Breast epithelium (tissue), 3 donors: Measurements from ENCODE around the gene ATP1B3.

Experiments
- CTCF ChIP-seq, 3 donors: fragments of 450-650 bp; IDR thresholded peaks; one replicate each; pipeline ENCODE4 v1.5.1; 2016 to 2017; ENCODE audit warnings: antibody characterized with exemption in 3 of 3, mild to moderate bottlenecking in 3 of 3, moderate library complexity in 3 of 3
- POLR2A ChIP-seq: fragments of 450-650 bp; IDR thresholded peaks from one replicate; pipeline ENCODE4 v1.6.1; 2016; ENCODE audit warnings: antibody characterized with exemption, mild to moderate bottlenecking, moderate library complexity

DNA sequence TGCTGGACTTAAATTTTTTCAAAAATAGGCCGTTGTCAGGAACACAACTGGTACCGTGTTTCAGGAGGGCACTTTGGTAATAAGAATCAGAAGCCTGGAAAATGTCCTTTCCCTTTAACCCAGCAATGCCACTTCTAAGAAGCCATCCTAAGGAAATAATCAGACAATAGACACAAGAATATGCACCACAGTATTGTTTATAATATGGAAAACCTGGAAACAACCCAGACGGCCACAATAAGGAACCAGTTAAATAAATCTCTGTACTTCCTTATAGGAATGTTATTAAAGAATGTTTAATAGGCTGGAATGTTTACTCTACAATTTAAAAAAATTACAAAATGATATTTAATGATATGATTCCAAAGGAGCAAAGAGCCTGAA is 30.4 kb upstream of the ATP1B3 start:
- TF ChIP-seq CTCF (IDR thresholded peaks at IDR 0.05) (no peak), POLR2A (no peak)
